ENCODE results near the gene THPO. TPM values are rescaled to one million over a fixed set of nuclear protein-coding genes. Genes with fewer than 3 reads are reported as not detected.

THPO gene
- total RNA-seq, 1 donor from 2014 or later = not detected

DNA sequence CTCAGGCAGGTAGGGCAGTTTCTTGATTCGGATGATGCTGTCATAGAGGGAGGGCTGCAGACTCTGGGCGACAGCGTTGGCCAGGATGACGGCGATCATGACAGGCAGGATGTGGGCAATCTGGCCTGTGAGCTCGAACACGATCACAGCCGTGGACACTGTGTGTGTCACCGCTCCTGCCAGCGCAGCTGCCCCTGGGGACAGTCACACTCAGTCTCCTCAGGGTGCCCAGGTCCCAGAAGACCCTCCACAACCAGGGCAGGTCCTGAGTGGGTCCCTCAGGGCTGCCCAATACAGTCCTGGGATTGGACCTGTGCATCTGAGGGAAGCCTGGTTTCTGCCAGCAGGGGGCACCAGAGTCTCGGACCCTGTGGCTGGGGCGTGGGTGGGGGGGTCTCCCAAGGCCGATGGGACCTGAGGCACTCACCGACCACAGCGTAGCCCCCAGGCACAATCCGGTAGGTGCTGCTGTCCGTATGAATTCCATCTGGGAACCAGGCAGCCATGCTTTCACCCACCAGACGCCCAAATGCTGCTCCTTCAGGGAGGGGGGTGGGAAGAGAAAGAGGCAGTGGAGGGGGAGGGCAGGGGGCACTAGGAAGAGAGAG lies 23.8 kb downstream of the THPO start:
- Mint-ChIP-seq H3K4me1 (no peaks in the 10 kb centered on the region), H3K27me3 (no peaks in the 10 kb centered on the region), H3K27ac (no peak overlapping the region), H3K36me3 (ENCODE audit: low read depth) (no peaks in the 10 kb centered on the region), H3K9me3 (no peaks in the 10 kb centered on the region), H3K4me3 (no peak overlapping the region)
- DNase-seq = peak; percentile 87
- intact Hi-C loops (cut with micrococcal nuclease) = no loop called here

DNA sequence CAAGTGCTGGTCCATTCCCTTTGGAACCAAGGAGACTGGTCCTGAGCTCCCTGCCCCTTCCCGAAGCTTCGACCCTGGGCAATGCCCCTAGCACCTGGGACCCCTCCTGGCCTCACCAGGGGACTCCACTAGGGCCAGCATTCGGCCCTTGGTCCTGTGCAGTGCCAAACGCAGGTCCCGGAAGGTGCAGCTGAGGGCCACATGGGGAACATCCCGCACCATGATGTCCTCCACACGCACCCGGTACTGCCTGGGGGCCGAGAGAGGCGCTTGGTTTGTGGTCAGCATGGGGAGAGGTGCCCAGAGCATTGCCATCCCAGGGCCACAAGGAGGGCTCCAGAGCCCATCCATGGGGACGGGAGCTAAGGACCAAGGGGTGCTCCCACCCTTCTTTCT lies 24.5 kb downstream of the THPO start:
- H3K27ac Mint-ChIP-seq = no peak overlapping the region
- no peaks in the 10 kb centered on the region for H3K9me3 Mint-ChIP-seq
- no peaks in the 10 kb centered on the region for H3K27me3 Mint-ChIP-seq
- H3K36me3 Mint-ChIP-seq (ENCODE audit: low read depth) = no peaks in the 10 kb centered on the region
- H3K4me3 Mint-ChIP-seq = no peak overlapping the region
- no peaks in the 10 kb centered on the region for H3K4me1 Mint-ChIP-seq
- intact Hi-C loops (cut with micrococcal nuclease) = no loop called here
- DNase-seq = no peak

DNA sequence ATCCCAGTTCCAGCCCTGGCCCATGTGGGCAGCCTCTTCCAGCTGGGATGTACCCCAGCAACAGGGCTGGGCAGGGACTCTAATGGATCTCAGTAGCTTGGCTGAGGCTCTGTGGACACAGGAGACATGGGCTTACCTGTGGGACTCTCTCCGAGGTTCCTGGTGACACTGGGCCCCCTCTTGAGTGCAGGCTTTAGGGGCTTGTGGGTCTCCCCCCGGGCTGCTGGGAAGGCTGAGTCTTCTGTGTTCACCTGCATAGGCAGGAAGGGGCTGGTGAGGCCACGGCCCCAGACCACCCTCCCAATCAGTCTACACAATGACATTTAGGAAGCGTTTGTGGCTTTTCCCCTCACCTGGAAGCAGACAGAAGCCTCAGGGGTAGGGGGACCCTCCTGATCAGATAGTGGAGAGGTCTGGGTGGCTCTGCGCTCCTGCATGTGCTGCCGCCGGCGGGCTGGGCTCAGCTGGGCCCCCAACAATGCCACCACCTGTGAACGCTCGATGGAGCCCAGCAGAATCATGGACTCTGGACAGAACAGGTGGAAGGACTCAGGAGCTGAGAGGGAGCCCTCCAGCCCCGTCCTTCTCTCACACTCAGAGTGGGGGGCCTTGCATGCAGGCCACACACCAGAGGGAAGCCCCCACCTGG lies 25.0 kb downstream of the THPO start:
- DNase-seq = no peak
- Mint-ChIP-seq H3K36me3 (ENCODE audit: low read depth) (no peaks in the 10 kb centered on the region), H3K27ac (no peak overlapping the region), H3K9me3 (no peaks in the 10 kb centered on the region), H3K4me3 (no peak overlapping the region), H3K4me1 (no peaks in the 10 kb centered on the region), H3K27me3 (no peaks in the 10 kb centered on the region)
- intact Hi-C loops (cut with micrococcal nuclease) = no loop called here

DNA sequence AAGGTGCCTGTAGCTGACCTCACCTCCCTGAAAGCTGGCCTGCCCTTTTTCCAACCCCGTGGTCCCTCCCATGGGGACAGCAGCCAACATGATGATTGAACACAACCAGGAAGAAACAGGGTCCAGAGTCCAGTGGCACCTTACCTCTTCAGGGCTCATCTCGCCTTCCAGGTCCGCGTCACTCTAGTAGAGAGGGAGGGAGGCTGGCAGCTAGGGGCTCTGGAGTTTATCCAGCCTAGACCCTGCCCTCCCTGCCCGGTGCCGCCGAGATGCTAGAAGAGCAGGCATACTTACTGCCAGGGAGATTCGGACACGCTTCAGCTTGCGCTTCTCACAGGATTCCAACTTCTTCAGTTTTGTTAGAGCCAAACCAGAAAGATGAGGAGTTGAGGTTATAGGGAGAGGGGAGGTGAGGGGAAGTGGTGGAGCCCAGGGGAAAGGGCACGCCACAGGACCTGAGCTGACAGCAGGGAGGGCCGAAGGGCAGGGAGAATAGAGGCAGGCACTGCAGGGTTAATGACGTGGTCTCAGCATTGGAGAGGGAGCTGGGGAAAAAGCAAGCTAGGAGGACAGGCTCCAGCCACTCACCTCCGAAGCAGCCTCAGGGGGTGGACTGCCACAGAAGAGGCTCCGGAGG lies 25.7 kb downstream of the THPO start:
- H3K4me1 Mint-ChIP-seq = peaks cover 4% of the 10 kb centered on the region
- no peaks in the 10 kb centered on the region for H3K27me3 Mint-ChIP-seq
- intact Hi-C loops (cut with micrococcal nuclease) = no loop called here
- DNase-seq = no peak
- H3K9me3 Mint-ChIP-seq = no peaks in the 10 kb centered on the region
- no peaks in the 10 kb centered on the region for H3K36me3 Mint-ChIP-seq (ENCODE audit: low read depth)
- no peak overlapping the region for H3K4me3 Mint-ChIP-seq
- no peak overlapping the region for H3K27ac Mint-ChIP-seq

DNA sequence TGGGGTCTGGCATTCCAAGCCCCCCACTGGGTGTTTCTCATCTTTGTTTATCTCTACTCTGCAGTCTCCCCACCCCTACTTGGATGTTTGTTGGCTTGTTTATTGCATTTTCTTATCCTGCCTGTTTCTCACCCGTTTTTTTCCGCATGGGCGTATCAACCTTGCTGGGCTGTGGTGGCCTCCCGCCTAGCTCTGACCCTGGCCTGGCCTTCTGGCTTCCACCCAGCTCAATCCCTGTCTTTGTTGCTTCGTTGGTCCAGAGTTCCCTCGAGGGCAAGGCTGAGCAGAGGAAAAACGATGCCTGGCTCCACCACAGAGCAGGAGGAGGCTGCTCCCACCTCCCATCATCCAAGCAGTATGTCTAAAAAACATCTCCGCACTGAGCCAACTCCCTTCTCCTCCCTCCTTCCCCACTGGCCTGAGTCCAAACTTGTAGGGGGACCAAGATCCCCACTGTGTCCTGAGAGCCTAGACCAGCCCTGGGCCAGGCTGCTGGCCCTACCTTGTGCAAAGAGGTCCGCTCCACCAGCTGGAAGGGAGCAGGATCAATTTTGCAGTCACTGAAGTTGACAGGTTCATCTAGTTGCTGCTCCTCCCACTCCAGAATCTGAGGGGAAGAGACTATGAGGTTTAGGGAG lies 26.4 kb downstream of the THPO start:
- no peaks in the 10 kb centered on the region for H3K9me3 Mint-ChIP-seq
- H3K36me3 Mint-ChIP-seq (ENCODE audit: low read depth) = no peaks in the 10 kb centered on the region
- H3K4me3 Mint-ChIP-seq = no peak overlapping the region
- peaks cover 4% of the 10 kb centered on the region for H3K4me1 Mint-ChIP-seq
- no peak overlapping the region for H3K27ac Mint-ChIP-seq
- intact Hi-C loops (cut with micrococcal nuclease) = no loop called here
- no peaks in the 10 kb centered on the region for H3K27me3 Mint-ChIP-seq
- DNase-seq = no peak

DNA sequence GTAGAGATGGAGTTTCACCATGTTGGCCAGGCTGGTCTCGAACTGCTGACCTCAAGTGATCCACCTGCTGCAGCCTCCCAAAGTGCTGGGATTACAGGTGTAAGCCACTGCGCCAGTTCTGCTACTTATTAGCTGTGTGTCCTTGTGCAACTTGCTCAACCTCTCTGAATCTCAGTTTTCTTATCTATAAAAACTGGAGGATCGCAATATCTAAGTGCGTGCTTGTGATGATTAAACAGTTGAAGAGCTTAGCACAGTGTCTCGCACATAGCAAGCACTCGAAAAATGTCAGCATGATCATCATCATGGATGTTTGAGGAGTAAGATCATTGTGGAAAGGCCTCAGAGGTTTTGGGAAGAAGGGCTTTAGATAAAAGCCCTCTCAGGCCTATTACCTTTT lies 27.4 kb downstream of the THPO start:
- intact Hi-C loops (cut with micrococcal nuclease) = no loop called here
- Mint-ChIP-seq H3K27me3 (no peaks in the 10 kb centered on the region), H3K27ac (no peak overlapping the region), H3K36me3 (ENCODE audit: low read depth) (no peaks in the 10 kb centered on the region), H3K4me1 (peaks cover 5% of the 10 kb centered on the region), H3K9me3 (no peaks in the 10 kb centered on the region), H3K4me3 (no peak overlapping the region)
- no peak for DNase-seq

DNA sequence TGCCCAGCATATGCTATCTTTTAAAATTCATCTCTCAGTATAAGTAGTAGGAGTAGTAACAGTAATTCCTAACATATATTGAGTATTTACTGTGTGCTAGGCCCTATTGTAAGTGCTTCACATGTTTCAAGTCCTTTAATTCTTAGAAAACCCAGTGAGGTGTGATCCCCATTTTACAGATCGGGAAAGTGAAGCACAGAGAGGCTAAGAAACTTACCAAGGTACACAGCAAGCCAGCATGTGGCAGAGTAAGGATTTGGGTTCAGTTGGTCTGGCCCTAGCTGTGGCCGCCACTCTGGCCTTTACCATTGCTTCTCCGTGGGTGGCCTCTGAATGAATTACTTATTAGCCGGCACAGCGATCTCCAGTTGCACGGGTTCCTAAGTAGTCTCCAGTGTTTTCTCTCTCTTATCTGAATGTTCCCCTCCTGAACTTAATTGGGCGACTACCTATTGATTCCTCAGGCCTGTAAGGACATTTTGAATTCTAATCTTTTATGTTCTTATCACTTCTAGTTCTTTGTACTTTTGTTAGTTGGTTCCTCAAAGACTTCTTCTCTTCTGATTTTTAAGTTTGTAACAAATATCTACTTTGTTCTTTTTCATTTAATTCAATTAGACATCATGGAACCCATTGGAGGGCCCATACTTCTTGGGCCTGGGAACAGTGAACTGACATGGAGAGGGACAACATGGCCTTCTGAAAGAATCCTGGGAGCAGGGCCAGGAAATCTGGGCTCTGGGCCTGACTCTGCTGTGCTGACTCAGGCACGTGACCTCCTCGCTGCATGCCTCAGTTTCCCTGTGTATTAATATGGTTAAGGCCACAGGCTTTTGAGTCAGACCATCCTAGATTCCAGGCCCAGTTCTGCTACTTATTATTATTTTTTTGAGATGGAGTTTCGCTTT lies 28.2 kb downstream of the THPO start:
- Mint-ChIP-seq H3K27me3 (no peaks in the 10 kb centered on the region), H3K4me3 (no peak overlapping the region), H3K4me1 (peaks cover 7% of the 10 kb centered on the region)

DNA sequence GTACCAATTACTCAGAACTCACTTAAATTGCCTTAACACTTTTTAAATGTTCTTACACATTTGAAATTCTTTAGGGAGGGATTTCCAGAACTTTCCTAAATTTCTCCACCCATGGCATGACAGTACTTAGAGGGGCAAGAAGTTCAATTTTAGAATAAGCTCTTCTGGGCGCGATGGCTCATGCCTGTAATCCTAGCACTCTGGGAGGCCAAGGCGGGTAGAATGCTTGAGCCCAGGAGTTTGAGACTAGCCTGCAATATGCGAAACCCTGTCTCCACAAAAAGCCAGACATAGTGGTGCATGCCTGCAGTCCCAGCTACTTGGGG lies 30.0 kb downstream of the THPO start:
- H3K27me3 Mint-ChIP-seq = no peaks in the 10 kb centered on the region
- no peak overlapping the region for H3K4me3 Mint-ChIP-seq

More for the DNA sequence above, 28.2 kb downstream of the THPO start:
- H3K36me3 Mint-ChIP-seq (ENCODE audit: low read depth) = peaks cover 1% of the 10 kb centered on the region
- H3K9me3 Mint-ChIP-seq = no peaks in the 10 kb centered on the region
- no peak overlapping the region for H3K27ac Mint-ChIP-seq
- DNase-seq = no peak
- intact Hi-C loops (cut with micrococcal nuclease) = no loop called here

DNA sequence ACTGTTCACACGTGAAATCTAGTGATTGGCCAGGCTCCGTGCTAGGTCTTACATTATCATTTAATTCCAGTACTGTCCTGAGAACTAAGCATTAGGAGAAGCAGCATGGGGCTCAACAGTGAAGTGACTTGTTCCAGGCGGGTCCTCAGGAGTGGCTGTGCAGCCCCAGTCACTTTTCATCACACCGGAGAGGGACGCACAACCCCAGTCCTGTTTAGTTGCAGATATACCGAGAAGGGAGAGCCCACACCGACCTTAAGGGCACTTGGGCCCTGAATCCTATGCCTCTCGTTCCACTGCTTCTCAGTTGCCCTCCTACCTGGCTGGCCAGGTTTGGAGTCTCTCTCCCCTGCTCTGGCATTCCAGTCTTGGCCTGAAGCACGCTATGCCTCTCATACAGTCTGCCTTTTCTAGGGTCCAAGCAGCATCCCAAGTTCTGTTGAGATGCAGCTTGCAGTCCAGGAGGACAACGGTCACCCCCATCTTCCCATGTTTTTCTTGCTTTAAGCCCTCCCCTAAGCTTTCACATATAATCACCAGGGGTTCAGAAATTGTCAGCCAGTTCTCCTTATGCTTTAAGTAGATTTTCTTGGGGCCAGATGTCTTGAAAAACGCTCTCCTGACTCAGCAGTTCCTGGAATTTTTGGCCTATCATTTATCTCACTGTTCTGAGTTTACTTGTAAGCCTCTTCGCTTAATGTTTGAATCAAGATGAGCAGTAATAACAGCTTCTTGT lies 30.5 kb downstream of the THPO start:
- no peak overlapping the region for H3K4me3 Mint-ChIP-seq
- peaks cover 7% of the 10 kb centered on the region for H3K4me1 Mint-ChIP-seq
- intact Hi-C loops (cut with micrococcal nuclease) = no loop called here
- no peak for DNase-seq
- H3K36me3 Mint-ChIP-seq (ENCODE audit: low read depth) = peaks cover 6% of the 10 kb centered on the region
- no peak overlapping the region for H3K27ac Mint-ChIP-seq
- H3K27me3 Mint-ChIP-seq = no peaks in the 10 kb centered on the region
- H3K9me3 Mint-ChIP-seq = no peaks in the 10 kb centered on the region

More for the DNA sequence above, 30.0 kb downstream of the THPO start:
- H3K9me3 Mint-ChIP-seq = no peaks in the 10 kb centered on the region
- intact Hi-C loops (cut with micrococcal nuclease) = no loop called here
- peaks cover 3% of the 10 kb centered on the region for H3K36me3 Mint-ChIP-seq (ENCODE audit: low read depth)
- H3K27ac Mint-ChIP-seq = no peak overlapping the region
- DNase-seq = no peak
- peaks cover 7% of the 10 kb centered on the region for H3K4me1 Mint-ChIP-seq

DNA sequence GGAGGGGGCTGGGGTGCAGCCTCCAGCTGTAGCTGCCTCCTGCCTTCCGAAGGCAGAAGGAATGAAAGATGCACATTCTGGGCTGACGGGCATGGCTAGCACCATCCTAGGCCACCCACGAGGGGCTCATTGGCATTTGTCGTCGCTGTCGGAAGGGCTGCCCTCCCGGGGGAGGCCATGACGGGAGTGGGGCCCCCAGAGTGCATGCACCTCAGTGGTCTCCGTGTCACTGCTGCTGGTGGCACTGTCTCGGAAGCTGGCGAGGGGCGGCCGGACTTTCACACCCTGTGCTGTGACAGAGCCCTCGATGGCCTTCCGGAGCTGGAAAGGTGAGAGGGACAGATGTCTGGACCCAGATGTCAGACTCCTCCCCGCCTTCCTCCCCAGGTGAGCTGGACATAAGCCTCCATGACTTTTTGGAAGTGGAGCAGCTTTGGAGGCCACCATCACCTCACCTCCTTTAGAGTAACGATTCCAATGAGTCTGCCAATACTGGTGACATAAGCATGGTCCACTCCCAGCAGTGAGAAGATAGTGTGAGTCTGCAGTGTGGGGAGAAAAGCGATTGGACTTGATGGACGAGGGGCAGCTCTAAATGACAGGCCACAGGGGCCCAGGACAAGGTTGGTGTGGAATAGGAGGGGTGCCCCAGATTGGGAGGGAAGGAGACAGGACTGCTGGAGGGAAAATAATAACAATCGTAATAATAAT lies 31.4 kb downstream of the THPO start:
- H3K9me3 Mint-ChIP-seq = no peaks in the 10 kb centered on the region
- no peak for DNase-seq
- no peak overlapping the region for H3K27ac Mint-ChIP-seq
- H3K4me1 Mint-ChIP-seq = peaks cover 7% of the 10 kb centered on the region
- peaks cover 6% of the 10 kb centered on the region for H3K36me3 Mint-ChIP-seq (ENCODE audit: low read depth)
- intact Hi-C loops (cut with micrococcal nuclease) = no loop called here
- no peak overlapping the region for H3K4me3 Mint-ChIP-seq
- H3K27me3 Mint-ChIP-seq = no peaks in the 10 kb centered on the region

DNA sequence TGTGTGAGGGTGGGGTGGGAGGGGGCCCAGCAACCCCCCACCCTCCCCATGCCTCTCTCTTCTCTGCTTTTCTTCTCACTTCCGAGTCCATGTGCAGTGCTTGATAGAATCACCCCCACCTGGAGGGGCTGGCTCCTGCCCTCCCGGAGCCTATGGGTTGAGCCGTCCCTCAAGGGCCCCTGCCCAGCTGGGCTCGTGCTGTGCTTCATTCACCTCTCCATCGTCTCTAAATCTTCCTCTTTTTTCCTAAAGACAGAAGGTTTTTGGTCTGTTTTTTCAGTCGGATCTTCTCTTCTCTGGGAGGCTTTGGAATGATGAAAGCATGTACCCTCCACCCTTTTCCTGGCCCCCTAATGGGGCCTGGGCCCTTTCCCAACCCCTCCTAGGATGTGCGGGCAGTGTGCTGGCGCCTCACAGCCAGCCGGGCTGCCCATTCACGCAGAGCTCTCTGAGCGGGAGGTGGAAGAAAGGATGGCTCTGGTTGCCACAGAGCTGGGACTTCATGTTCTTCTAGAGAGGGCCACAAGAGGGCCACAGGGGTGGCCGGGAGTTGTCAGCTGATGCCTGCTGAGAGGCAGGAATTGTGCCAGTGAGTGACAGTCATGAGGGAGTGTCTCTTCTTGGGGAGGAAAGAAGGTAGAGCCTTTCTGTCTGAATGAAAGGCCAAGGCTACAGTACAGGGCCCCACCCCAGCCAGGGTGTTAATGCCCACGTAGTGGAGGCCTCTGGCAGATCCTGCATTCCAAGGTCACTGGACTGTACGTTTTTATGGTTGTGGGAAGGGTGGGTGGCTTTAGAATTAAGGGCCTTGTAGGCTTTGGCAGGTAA lies 32.5 kb downstream of the THPO start:
- Mint-ChIP-seq H3K27ac (peak overlapping the region; percentile 51), H3K4me1 (peaks cover 15% of the 10 kb centered on the region), H3K9me3 (no peaks in the 10 kb centered on the region), H3K27me3 (no peaks in the 10 kb centered on the region), H3K36me3 (ENCODE audit: low read depth) (peaks cover 6% of the 10 kb centered on the region), H3K4me3 (no peak overlapping the region)
- intact Hi-C loops (cut with micrococcal nuclease) = no loop called here
- DNase-seq = peak; percentile 64

All from activated CD4-positive, alpha-beta T cell treated with anti-CD3 and anti-CD28 coated beads, Interleukin-2, amount 10 ng/mL, durations not matched to agents 24 days and 14 days (primary cell).